ENCODE data around the gene ANKRD13A.
"Not testable (repeated sequence)": the region's sequence is repeated elsewhere in the genome, so short reads cannot be mapped to it uniquely, and the experiment has no call there.

Gene ANKRD13A

GRCh38 chr12:110008681-110009398, 9.6 kb downstream of the ANKRD13A start:
- not testable (repeated sequence) for DNase-seq

GRCh38 chr12:110010853-110011723, 11.9 kb downstream of the ANKRD13A start:
- DNase-seq: no peak

- no peak for DNase-seq
Measured at GRCh38 chr12:110012137-110012536, 12.9 kb downstream of the ANKRD13A start.

DNA sequence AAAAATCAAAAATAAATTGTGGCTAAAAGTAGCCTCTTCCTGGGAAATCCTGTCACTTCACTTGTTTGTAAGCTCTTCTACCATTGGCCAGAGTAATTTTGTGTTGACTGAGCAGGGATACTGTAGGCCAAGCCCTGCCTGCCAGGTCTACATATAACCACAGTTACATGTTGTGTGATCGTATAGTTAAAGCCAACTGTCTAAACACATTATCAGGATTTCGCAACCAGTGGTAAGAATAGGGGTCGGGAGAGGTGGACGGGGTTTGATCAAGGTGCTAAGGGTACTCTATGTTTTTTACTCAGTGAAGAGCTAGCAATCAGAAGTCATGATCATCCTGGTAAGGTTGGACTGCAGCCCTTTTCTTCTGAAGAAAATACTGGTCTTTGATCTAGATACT, 13.4 kb downstream of the ANKRD13A start:
- DNase-seq: no peak

DNA sequence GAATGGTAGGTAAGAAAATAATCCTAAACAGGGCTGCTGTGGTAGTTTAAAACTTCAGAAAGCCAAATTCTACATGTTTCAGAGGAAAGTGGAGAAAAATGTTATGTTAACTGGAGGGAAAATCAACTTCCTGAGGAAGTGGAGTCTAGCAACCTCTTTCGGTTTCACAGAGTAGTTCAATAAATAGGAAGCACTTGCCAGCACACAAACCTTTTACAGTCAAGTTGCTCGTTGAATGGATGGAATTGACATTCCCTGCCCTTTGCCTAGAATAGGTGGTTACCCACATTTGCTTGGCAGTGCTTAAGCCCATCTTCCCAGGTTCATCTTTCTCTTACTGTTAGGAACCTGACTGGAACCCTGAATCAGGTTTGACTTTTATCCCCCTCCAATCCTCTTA, 15.9 kb downstream of the ANKRD13A start:
- DNase-seq: no peak

- no peak for DNase-seq
Measured at GRCh38 chr12:110020956-110021355, 21.7 kb downstream of the ANKRD13A start.

DNA sequence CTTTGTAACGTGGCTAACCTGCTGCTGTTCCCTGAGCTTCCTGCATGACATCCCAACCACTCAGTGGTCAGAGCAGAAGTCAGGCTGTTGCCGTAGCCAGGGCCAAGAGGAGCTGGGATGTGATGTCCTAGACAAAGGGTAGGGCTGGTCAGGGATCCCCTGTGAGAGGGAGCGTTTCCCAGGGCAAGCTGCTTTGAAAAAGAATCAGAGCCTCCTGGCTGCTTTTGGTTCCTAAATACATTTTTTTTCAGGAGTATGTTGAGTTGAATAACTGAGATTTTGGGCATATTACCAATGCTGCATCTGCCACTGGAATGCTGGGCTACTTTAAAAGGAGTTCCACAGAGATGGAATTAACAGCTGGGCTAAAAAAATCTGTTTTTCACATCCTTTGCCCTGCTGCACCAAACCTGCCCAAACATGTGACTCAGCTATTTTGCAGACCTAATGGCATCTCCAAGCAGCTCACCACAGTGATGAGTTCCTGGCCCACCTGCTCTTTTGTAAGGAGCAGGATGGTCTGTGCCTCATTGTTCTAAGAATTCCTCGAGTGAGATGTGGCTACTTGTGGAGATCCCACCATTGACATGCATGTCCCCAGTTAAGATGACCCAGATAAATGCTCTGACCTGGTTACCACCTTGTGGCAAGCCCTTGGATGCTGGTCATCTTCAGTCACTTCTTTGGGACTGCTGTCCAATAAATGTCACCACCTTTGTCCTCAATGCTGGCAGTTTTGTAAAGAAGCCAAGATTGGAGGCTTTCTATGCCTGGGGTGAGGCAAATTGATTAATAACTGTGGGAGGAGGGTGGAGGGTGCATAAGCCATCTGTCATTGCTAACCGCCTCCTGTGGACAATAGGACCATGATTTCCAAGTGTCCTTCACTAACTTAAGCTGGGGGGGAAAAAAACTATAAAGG, 24.1 kb downstream of the ANKRD13A start:
- no peak for DNase-seq

- DNase-seq: no peak
Measured at GRCh38 chr12:110024051-110024450, 24.8 kb downstream of the ANKRD13A start.

DNA sequence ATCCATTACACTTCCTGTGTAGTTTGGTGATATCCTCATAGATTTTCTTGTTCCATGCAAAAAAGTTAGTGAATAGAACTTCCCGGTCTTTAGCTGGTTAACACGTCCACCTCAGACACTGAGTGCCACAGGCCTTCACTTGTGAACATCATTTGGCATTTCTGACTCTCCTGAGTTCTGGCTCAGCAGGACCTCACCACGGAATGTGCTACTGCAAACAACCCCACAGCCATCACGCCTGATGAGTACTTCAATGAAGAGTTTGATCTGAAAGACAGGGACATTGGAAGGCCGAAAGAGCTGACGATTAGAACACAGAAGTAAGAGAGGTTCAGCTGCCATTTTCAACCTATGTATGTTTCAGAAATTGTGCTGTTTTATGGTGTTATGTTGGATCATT, 29.1 kb downstream of the ANKRD13A start:
- no peak for DNase-seq

DNA sequence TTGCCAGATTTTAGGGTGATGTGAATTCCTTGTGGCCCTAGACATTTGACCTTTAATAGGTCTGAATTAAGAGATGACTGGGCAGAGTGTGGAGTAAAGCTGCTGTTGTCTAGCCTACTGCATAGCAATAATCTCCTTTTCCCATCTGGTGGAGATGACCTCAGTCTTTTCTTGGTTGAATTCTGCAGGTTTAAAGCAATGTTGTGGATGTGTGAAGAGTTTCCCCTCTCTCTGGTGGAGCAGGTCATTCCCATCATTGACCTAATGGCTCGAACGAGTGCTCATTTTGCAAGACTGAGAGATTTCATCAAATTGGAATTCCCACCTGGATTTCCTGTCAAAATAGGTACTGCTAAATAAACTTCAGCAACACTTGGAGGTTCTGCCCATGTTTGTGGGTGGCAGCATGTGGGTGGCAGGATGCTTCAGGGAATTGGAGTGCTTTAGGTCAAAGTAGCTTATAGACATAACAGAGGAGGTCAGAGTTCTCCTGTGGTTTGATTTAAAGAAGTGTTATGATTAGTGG, 30.1 kb downstream of the ANKRD13A start:
- DNase-seq: no peak

- no peak for DNase-seq
Measured at GRCh38 chr12:110033888-110034287, 34.7 kb downstream of the ANKRD13A start.

GRCh38 chr12:110035534-110036104, 36.4 kb downstream of the ANKRD13A start:
- no peak for DNase-seq

DNA sequence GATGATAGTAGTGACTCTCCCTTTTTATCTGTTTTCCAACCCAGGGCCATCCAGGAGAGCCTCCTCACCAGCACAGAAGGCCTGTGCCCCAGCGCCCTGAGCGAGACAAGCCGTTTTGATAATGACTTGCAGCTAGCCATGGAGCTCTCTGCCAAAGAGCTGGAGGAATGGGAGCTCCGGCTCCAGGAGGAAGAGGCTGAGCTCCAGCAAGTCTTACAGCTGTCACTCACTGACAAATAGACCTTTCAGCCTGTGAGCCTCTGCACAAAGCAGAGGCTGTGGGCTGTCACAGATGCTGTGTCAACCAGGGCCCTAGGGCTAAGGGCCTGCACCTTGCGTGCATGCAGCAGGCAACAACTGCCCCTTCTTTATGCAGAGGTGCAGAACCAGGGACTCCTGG, 38.1 kb downstream of the ANKRD13A start:
- DNase-seq: no peak

DNA sequence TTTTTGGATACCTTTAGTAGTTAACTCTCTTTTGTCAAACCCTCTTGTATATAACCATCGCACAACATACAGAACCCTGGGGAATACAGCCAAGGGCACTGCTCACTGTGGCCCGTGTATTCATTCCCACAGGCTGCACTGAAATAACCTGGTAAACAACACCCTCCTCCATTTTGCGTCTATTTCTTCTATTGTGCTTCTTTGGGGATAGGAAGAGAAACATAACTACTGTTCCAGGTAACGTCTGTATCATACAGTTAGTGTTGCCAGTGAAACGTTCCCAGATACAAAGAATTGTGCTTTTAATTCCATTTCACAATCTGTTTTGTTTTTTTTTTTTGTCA, 39.5 kb downstream of the ANKRD13A start:
- no peak for DNase-seq

GRCh38 chr12:110039085-110039807, 40.0 kb downstream of the ANKRD13A start:
- no peak for DNase-seq

GRCh38 chr12:110042264-110042663, 43.0 kb downstream of the ANKRD13A start:
- no peak for DNase-seq

GRCh38 chr12:110046451-110047187, 47.4 kb downstream of the ANKRD13A start:
- no peak for DNase-seq

GRCh38 chr12:110047297-110047940, 48.2 kb downstream of the ANKRD13A start:
- DNase-seq: no peak

DNA sequence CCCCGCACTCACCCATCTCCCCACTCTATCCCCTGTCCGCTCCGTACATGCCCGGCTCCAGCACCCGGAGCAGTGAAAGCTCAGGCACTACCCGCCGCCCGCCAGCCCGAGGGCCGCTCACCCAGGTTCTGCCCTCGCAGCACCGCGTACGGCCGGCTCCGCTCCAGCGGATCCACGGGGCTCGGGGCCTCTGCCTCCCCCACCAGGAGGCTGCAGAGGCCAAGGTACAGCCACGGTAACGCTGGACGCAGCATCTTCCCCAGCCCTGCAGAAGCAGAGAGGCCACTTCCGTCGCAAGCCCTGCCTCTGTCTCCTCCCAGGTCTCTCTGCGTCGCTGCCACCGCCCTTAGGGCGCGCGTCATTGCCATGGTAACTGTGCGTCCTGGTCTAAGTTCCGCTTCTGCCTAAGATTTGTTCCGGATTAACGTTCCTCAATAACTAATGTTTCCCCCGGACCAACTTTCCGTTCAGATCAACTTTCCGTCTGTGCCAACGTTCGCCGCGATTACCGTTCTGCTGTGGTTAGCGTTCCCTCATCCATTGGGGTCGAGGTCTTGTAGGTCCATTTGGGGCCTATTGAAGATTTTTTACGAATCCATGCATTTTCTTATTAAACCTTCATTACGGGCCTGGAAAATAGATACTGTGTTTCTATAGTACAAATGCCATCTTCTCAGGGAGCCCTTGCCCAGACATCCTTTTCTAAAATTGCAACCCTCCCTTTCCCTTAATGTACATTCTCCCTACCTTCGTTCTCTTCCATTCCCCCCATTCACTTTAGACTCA, 49.2 kb downstream of the ANKRD13A start, which contains the start of gene C12orf76:
C12orf76 (minus strand) TSS at position 281 of the 786 bp plus-strand sequence; CDS start at position 254, 27 bp downstream.
- peak; percentile 95 for DNase-seq

DNA sequence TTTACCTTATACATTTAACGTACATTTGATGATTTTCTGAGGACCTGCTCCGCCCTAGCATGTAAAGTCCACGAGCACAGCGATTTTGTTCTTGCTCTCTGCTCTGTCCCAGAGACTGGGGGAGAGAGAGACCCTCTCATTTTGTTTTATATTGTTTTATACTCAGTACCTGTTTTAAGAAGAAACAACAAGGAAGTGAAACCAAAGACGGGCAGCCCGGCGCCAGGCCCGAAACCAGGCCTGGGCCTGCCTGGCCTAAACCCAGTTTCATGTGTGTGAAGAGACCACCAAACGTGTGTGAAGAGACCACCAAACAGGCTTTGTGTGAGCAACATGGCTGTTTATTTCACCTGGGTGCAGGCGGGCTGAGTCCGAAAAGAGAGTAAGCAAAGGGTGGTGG, 49.8 kb downstream of the ANKRD13A start:
- not testable (repeated sequence) for DNase-seq
